ENCODE data around the gene ADM5.

ADM5 gene, protein sequence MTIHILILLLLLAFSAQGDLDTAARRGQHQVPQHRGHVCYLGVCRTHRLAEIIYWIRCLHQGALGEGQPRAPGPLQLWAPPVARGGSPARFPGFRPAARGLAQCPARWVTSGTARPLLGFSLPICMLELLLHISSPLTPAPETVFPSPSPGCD

DNA sequence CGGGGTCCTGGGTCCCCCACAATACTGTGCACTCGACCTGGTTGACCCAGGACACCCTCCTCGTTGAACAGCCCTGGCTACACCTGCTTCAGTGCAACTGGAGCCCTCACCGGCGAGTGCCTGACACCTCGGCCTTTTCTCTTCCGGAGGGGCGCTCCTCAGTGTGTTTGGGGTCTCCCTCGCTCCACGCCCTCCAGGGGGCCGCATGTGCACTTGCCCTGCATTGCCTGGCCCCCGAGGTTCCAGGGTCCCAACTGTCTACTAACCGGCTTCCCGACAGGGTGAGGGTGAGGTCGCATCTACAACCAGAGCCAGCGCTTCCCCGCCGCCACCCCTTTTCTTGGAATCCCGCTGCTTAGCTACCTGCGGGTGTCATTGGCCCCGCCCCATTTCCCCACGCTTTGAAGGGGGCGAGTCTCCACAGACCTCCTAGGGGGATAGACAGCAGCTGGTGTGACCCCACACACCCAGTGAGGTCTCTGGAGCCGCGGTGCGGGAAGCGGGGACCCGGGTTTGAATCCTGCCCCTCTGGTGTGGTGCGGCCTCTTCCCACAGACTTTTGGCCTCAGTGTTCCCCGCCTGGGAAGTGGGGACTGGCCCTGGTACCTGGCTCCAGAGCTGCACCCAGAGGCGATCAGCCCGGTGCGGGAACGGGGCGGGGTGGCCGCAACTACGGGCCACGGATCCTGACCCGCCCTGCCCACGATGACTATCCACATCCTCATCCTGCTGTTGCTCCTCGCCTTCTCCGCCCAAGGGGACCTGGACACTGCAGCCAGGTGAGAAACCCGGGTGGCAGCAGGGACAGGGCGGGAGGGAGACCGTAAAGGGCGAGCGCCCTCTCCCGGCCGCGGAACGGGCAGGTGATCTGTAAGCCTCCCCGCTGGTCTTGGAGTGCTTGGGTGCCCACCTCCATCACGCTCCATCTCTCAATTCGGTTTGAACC lies at the start of gene ADM5:
Gene ADM5 (plus strand): TSS at position 462 of the 946 bp plus-strand sequence. CDS start 244 bp downstream, at position 706.
- Histone ChIP-seq H3K27ac (ENCODE audit: low read length) (no peak within 1 kb of the TSS), H3K9me3 (ENCODE audit: control insufficient read depth in 1 of 2, low read length in 2 of 2) (no peaks in the 10 kb centered on the region), H3K4me3 (ENCODE audit: low read depth in 1 of 2, low read length in 2 of 2) (peak within 1 kb of the TSS; percentile 65 to 66), H3K4me1 (ENCODE audit: control insufficient read depth in 1 of 2, insufficient read depth in 2 of 2, low read length in 2 of 2) (peaks cover 4 to 29% of the 10 kb centered on the region in 2 donors), H3K27me3 (ENCODE audit: low read depth, low read length) (peaks cover 19% of the 10 kb centered on the region), H3K36me3 (ENCODE audit: control insufficient read depth in 1 of 2, insufficient read depth in 2 of 2, low read length in 2 of 2) (peaks cover 6 to 32% of the 10 kb centered on the region in 2 donors)

DNA sequence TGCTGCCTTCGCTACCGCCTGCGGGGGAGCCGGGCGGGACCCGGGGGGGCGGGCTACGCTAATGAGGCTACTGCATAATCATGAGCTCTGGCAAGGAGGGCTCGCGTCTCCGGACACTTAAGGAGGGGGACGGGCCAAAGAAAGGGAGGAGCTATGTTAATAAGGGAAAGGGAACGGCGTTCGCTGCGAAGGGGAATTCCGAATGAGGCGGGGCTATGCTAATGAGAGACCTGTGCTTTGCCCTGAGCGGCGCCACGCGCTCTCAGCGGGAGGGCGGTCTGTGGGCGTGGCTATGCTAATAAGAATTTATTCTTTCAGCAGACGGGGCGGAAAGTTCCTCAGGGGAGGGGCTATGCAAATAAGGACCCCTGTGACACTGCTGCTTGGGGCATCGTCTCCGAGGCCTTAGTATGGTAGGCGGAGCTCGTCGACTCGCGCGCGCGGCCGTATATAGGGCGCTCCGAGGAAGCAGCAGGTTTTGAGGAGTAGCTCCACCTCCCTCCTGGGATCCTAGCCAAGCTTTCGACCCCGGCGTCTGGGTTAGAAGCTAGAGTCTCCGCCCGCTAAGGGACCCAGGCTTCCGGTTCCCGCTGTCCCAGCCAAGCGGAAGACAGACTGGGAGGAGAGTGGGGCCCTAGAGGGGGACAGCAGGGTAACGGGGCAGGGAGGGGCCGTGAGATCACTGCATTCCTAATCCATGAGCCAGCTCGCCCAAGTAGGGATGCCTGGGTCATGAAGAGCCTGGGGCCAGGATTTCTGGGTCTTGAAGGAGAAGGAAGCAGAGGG lies 49.1 kb upstream of the ADM5 start, which contains the start of gene RRAS:
Gene RRAS (minus strand): TSS at position 31 of the 786 bp plus-strand sequence. CDS start 45 bp downstream, outside the sequence.
- H3K4me3 ChIP-seq (ENCODE audit: low read depth in 1 of 2, low read length in 2 of 2) = peak within 1 kb of the TSS; percentile 69 to 78
- no peaks in the 10 kb centered on the region for H3K9me3 ChIP-seq (ENCODE audit: control insufficient read depth in 1 of 2, low read length in 2 of 2)
- H3K27me3 ChIP-seq (ENCODE audit: low read depth, low read length) = no peaks in the 10 kb centered on the region
- peaks cover under 1 to 14% of the 10 kb centered on the region in 2 donors for H3K36me3 ChIP-seq (ENCODE audit: control insufficient read depth in 1 of 2, insufficient read depth in 2 of 2, low read length in 2 of 2)
- peak within 1 kb of the TSS; percentile 100 for H3K27ac ChIP-seq (ENCODE audit: low read length)
- H3K4me1 ChIP-seq (ENCODE audit: control insufficient read depth in 1 of 2, insufficient read depth in 2 of 2, low read length in 2 of 2) = peaks cover 21 to 57% of the 10 kb centered on the region in 2 donors

DNA sequence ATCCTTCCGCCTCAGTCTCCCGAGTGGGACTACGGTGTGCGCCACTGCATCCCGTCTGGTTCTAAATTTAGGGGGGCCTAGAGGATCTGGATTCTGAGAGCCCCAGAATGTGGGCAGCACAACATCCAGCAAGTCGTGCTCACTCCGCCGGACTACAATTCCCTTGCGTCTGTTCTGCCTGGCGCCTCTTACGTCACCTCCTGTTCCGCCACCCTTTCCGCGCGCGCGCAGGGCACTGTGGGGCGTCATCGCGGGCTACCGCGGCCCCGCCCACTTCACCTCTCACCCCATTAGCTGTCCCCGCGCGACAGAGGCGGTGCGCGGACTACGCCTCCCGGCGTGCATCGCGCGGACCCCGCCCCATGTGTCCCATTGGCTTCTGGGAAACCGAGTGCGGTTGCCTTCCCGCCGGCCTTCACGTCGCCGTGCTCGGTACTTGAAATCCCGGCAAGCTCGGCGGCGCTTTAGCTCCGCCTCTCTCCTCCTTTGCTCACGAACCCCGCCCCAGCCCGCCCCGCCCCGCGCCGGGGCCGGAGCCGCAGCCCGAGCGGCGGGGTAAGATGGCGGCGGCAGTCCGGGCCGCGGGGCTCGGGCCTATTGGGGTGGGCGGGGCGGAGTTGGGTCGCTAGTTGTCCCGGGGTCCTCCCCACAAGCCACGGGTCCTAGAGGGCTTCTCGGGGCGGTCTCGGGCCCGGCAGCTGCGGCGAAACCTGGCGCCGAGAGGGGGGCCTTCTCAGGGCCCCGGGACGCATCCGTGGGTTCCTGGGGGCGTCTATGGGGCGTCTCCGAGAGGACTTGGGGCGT lies 47.5 kb upstream of the ADM5 start, which contains the start of gene SCAF1:
Gene SCAF1 (plus strand): TSS at position 522 of the 804 bp plus-strand sequence. CDS start 2,818 bp downstream, outside the sequence.
- Histone ChIP-seq H3K27me3 (ENCODE audit: low read depth, low read length) (no peaks in the 10 kb centered on the region), H3K27ac (ENCODE audit: low read length) (peak within 1 kb of the TSS; percentile 100), H3K4me3 (ENCODE audit: low read depth in 1 of 2, low read length in 2 of 2) (peak within 1 kb of the TSS; percentile 95 to 98), H3K4me1 (ENCODE audit: control insufficient read depth in 1 of 2, insufficient read depth in 2 of 2, low read length in 2 of 2) (peaks cover 21 to 54% of the 10 kb centered on the region in 2 donors), H3K9me3 (ENCODE audit: control insufficient read depth in 1 of 2, low read length in 2 of 2) (no peaks in the 10 kb centered on the region), H3K36me3 (ENCODE audit: control insufficient read depth in 1 of 2, insufficient read depth in 2 of 2, low read length in 2 of 2) (peaks cover 13 to 26% of the 10 kb centered on the region in 2 donors)

DNA sequence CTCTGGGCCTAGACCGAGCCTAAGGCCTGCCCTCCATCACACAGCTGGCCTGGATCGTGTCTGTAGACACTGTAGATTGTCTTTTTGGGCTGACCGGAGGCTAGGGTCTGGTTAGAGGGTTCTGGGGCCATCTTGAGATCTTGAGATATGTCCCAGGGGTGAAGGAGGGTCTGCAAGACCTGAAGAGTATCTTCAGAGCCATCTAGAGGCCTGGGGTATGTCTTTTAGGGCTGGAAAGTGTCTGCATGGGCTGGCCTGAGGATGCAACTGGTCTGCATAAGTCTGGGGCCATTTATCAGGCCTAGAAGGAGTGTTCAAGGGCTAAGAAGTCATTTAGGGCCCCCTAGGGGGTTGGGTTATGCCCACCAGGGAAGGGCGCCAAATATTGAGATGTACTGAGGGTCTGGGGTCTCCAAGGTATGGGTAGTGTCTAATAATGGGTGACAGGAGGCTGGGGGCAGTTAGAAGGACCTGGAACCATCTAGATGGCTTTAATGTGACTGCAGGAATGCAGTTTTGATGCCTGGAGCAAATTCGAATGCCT lies 46.8 kb upstream of the ADM5 start:
- H3K27me3 ChIP-seq (ENCODE audit: low read depth, low read length) = no peaks in the 10 kb centered on the region
- H3K4me3 ChIP-seq (ENCODE audit: low read depth in 1 of 2, low read length in 2 of 2) = peak overlapping the region; percentile 95 to 98
- peak overlapping the region; percentile 97 for H3K27ac ChIP-seq (ENCODE audit: low read length)
- no peaks in the 10 kb centered on the region for H3K9me3 ChIP-seq (ENCODE audit: control insufficient read depth in 1 of 2, low read length in 2 of 2)
- H3K36me3 ChIP-seq (ENCODE audit: control insufficient read depth in 1 of 2, insufficient read depth in 2 of 2, low read length in 2 of 2) = peaks cover 19 to 32% of the 10 kb centered on the region in 2 donors
- peaks cover 21 to 49% of the 10 kb centered on the region in 2 donors for H3K4me1 ChIP-seq (ENCODE audit: control insufficient read depth in 1 of 2, insufficient read depth in 2 of 2, low read length in 2 of 2)

DNA sequence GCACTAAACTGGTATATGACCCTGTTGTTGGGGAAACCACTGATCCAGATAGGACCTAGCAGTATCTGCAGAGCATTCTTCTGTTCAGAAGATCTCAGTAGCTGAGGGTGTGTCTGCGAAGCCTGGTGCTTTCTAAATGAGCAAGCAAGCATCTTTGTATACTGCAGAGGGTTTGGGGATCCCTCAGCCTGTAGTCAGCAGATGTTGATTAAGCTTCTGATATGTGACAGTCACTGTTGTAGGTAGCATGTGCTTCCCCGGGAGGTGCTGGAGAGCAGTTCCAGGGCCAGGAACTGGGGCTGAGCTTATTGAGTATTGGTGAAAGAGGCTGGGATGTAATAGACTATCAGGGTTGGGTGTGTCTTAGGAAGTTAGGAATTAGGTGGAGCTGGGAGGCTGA lies 45.9 kb upstream of the ADM5 start:
- H3K27ac ChIP-seq (ENCODE audit: low read length) = no peak overlapping the region
- peak overlapping the region; percentile 95 to 98 for H3K4me3 ChIP-seq (ENCODE audit: low read depth in 1 of 2, low read length in 2 of 2)
- peaks cover 16 to 42% of the 10 kb centered on the region in 2 donors for H3K4me1 ChIP-seq (ENCODE audit: control insufficient read depth in 1 of 2, insufficient read depth in 2 of 2, low read length in 2 of 2)
- no peaks in the 10 kb centered on the region for H3K27me3 ChIP-seq (ENCODE audit: low read depth, low read length)
- H3K36me3 ChIP-seq (ENCODE audit: control insufficient read depth in 1 of 2, insufficient read depth in 2 of 2, low read length in 2 of 2) = peaks cover 19 to 33% of the 10 kb centered on the region in 2 donors
- H3K9me3 ChIP-seq (ENCODE audit: control insufficient read depth in 1 of 2, low read length in 2 of 2) = no peaks in the 10 kb centered on the region

DNA sequence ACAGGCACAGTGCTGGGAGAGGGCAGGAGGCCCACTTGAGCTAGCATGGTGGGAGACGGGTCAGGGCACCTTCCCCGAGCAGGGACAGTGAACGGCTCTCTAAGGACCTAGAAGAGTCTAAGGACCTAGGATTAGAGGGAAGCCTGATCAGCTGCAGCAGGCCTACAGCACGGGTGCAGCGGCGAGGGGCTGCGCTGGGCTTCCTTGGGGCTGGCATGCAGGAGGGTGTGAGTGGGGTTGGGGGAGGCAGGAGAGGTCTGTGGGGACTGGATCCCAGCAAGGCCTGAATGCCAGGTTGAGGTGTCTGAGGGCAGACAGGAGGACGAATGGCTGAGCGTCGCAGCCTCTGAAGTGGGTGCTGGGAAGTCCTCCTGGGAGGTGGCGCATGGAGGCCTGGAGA lies 43.8 kb upstream of the ADM5 start:
- H3K27ac ChIP-seq (ENCODE audit: low read length) = no peak overlapping the region
- H3K9me3 ChIP-seq (ENCODE audit: control insufficient read depth in 1 of 2, low read length in 2 of 2) = no peaks in the 10 kb centered on the region
- peaks cover 10 to 32% of the 10 kb centered on the region in 2 donors for H3K4me1 ChIP-seq (ENCODE audit: control insufficient read depth in 1 of 2, insufficient read depth in 2 of 2, low read length in 2 of 2)
- H3K27me3 ChIP-seq (ENCODE audit: low read depth, low read length) = no peaks in the 10 kb centered on the region
- H3K36me3 ChIP-seq (ENCODE audit: control insufficient read depth in 1 of 2, insufficient read depth in 2 of 2, low read length in 2 of 2) = peaks cover 33 to 50% of the 10 kb centered on the region in 2 donors
- H3K4me3 ChIP-seq (ENCODE audit: low read depth in 1 of 2, low read length in 2 of 2) = no peak overlapping the region

DNA sequence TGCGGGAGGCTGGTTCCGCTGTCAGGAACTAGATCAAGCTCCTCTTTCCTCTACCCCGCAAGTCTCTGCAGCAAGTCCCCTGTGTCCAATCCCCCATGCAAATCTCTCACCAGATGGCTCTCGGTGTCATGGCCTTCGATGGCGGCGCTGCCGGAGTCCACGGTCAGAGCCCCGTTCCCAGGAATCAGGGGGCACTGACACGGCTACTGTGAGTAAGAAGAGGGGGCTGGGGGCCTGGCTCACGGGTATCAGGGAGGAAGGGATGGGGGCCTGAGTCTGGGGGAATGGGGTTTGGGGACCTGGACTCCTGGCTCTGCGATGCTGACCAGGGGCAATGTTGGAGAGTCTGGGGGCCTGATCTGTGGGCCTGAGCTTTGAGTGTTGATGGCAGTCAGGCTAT lies 43.4 kb upstream of the ADM5 start:
- Histone ChIP-seq H3K4me1 (ENCODE audit: control insufficient read depth in 1 of 2, insufficient read depth in 2 of 2, low read length in 2 of 2) (peaks cover 10 to 32% of the 10 kb centered on the region in 2 donors), H3K27me3 (ENCODE audit: low read depth, low read length) (no peaks in the 10 kb centered on the region), H3K9me3 (ENCODE audit: control insufficient read depth in 1 of 2, low read length in 2 of 2) (no peaks in the 10 kb centered on the region), H3K27ac (ENCODE audit: low read length) (no peak overlapping the region), H3K36me3 (ENCODE audit: control insufficient read depth in 1 of 2, insufficient read depth in 2 of 2, low read length in 2 of 2) (peaks cover 34 to 48% of the 10 kb centered on the region in 2 donors), H3K4me3 (ENCODE audit: low read depth in 1 of 2, low read length in 2 of 2) (no peak overlapping the region)

DNA sequence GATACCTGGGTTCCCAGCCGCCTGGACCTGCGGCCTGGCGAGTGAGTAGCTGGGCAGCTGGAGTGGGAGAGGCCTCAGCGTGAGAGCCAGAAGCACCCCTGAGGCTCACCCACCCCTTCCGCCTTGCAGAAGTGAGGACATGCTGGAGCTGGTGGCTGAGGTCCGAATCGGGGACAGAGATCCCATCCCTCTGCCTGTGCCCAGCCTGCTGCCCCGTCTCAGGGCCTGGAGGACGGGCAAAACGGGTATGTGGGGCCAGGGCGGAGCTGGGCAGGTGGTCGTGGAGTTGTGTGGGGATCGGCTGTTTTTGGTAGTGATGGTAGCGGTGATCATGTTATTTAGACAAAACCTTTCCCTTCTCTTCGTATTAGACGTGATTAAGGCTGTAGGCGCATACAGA lies 42.8 kb upstream of the ADM5 start:
- peaks cover 10 to 32% of the 10 kb centered on the region in 2 donors for H3K4me1 ChIP-seq (ENCODE audit: control insufficient read depth in 1 of 2, insufficient read depth in 2 of 2, low read length in 2 of 2)
- H3K36me3 ChIP-seq (ENCODE audit: control insufficient read depth in 1 of 2, insufficient read depth in 2 of 2, low read length in 2 of 2) = peaks cover 34 to 48% of the 10 kb centered on the region in 2 donors

DNA sequence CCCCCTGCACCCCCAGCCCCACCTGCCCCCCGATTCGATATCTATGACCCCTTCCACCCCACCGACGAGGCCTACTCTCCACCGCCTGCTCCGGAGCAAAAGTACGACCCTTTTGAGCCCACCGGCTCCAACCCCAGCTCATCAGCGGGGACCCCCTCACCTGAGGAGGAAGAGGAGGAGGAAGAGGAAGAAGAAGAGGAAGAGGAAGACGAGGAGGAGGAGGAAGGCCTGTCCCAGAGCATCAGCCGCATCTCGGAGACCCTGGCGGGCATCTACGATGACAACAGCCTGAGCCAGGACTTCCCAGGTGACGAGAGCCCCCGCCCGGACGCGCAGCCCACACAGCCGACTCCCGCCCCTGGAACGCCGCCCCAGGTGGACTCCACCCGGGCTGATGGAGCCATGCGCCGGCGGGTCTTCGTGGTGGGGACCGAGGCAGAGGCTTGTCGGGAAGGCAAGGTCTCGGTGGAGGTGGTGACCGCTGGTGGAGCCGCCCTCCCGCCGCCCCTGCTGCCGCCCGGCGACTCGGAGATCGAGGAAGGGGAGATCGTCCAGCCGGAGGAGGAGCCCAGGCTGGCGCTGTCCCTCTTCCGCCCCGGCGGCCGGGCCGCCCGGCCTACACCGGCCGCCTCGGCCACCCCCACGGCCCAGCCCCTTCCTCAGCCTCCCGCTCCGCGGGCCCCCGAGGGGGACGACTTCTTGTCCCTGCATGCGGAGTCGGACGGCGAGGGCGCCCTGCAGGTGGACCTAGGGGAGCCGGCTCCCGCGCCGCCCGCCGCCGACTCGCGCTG lies 38.2 kb upstream of the ADM5 start:
- Histone ChIP-seq H3K9me3 (ENCODE audit: control insufficient read depth in 1 of 2, low read length in 2 of 2) (no peaks in the 10 kb centered on the region), H3K4me1 (ENCODE audit: control insufficient read depth in 1 of 2, insufficient read depth in 2 of 2, low read length in 2 of 2) (no peaks in the 10 kb centered on the region), H3K27me3 (ENCODE audit: low read depth, low read length) (no peaks in the 10 kb centered on the region), H3K4me3 (ENCODE audit: low read depth in 1 of 2, low read length in 2 of 2) (no peak overlapping the region), H3K27ac (ENCODE audit: low read length) (no peak overlapping the region), H3K36me3 (ENCODE audit: control insufficient read depth in 1 of 2, insufficient read depth in 2 of 2, low read length in 2 of 2) (peaks cover 43 to 76% of the 10 kb centered on the region in 2 donors)

More for the DNA sequence above, 42.8 kb upstream of the ADM5 start:
- no peak overlapping the region for H3K27ac ChIP-seq (ENCODE audit: low read length)
- H3K4me3 ChIP-seq (ENCODE audit: low read depth in 1 of 2, low read length in 2 of 2) = no peak overlapping the region
- no peaks in the 10 kb centered on the region for H3K27me3 ChIP-seq (ENCODE audit: low read depth, low read length)
- H3K9me3 ChIP-seq (ENCODE audit: control insufficient read depth in 1 of 2, low read length in 2 of 2) = no peaks in the 10 kb centered on the region

Data from muscle layer of duodenum (tissue), 2 donors.